HUES64 (cell line): ENCODE measurements around the gene TLR1.

Experiments used
- H3K27ac ChIP-seq: 2 replicates; pipeline ENCODE4 v1.7.0; 2013; ENCODE audit warnings: low read depth, low read length, inconsistent platforms
- H3K27me3 ChIP-seq: 2 replicates; pipeline ENCODE4 v1.6.1; 2013; ENCODE audit warnings: mild to moderate bottlenecking, low read length; ENCODE audit not compliant: insufficient read depth
- H3K36me3 ChIP-seq: 2 replicates; pipeline ENCODE4 v1.6.1; 2013; ENCODE audit warnings: mild to moderate bottlenecking, low read length; ENCODE audit not compliant: insufficient read depth
- H3K4me1 ChIP-seq: 2 replicates; pipeline ENCODE4 v1.6.1; 2013; ENCODE audit warnings: mild to moderate bottlenecking, low read length, moderate library complexity; ENCODE audit not compliant: insufficient read depth
- H3K4me3 ChIP-seq: 2 replicates; pipeline ENCODE4 v1.5.1; 2013; ENCODE audit warnings: mild to moderate bottlenecking, low read length, moderate library complexity
- H3K9ac ChIP-seq: 2 replicates; pipeline ENCODE4 v1.6.1; 2013; ENCODE audit warnings: mild to moderate bottlenecking, low read depth, low read length
- H3K9me3 ChIP-seq: 2 replicates; pipeline ENCODE4 v1.6.1; 2013; ENCODE audit warnings: low read depth, low read length; ENCODE audit not compliant: insufficient read depth
- WGBS: fragments of 150-250, 120-280 bp; methylation state at CpG from one replicate; pipeline ENCODE4 v1.1.7; 2013; ENCODE audit warnings: missing lambda C conversion rate; 5-methylcytosine and 5-hydroxymethylcytosine counted together

TLR1 gene

GRCh38 chr4:38805530-38806145, 1.0 kb upstream of the TLR1 start:
- Histone ChIP-seq H3K9me3 (peaks cover 28% of the 10 kb centered on the region), H3K36me3 (no peaks in the 10 kb centered on the region), H3K4me1 (no peaks in the 10 kb centered on the region), H3K9ac (no peak overlapping the region), H3K27me3 (no peaks in the 10 kb centered on the region), H3K27ac (no peak overlapping the region), H3K4me3 (no peak overlapping the region)
- WGBS, result 92% methylated on average over 4 of the region's 5 CpGs

- Histone ChIP-seq H3K4me1 (no peaks in the 10 kb centered on the region), H3K27me3 (no peaks in the 10 kb centered on the region), H3K9me3 (peaks cover 28% of the 10 kb centered on the region), H3K4me3 (no peak overlapping the region), H3K36me3 (no peaks in the 10 kb centered on the region), H3K27ac (no peak overlapping the region), H3K9ac (no peak overlapping the region)
- 95% methylated on average over 5 of the region's 6 CpGs for WGBS
These were observed 548 bp downstream of the TLR1 start for GRCh38 chr4:38803833-38804653.

- H3K36me3 ChIP-seq, result no peaks in the 10 kb centered on the region
- no peaks in the 10 kb centered on the region for H3K27me3 ChIP-seq
- peaks cover 28% of the 10 kb centered on the region for H3K9me3 ChIP-seq
- H3K27ac ChIP-seq, result no peak overlapping the region
- H3K4me1 ChIP-seq, result no peaks in the 10 kb centered on the region
- no peak overlapping the region for H3K4me3 ChIP-seq
- no peak overlapping the region for H3K9ac ChIP-seq
- WGBS, result 95% methylated on average over 15 of the region's 15 CpGs
These were observed 1.8 kb downstream of the TLR1 start for GRCh38 chr4:38802561-38803355.

- H3K27ac ChIP-seq, result no peak overlapping the region
- no peaks in the 10 kb centered on the region for H3K27me3 ChIP-seq
- H3K9ac ChIP-seq, result no peak overlapping the region
- no peaks in the 10 kb centered on the region for H3K4me1 ChIP-seq
- peaks cover 25% of the 10 kb centered on the region for H3K9me3 ChIP-seq
- no peak overlapping the region for H3K4me3 ChIP-seq
- no peaks in the 10 kb centered on the region for H3K36me3 ChIP-seq
- no CpG with 5 or more reads among the region's 3 CpGs for WGBS
These were observed 3.6 kb downstream of the TLR1 start for GRCh38 chr4:38800961-38801450.

- no peaks in the 10 kb centered on the region for H3K27me3 ChIP-seq
- H3K27ac ChIP-seq, result no peak overlapping the region
- peaks cover 20% of the 10 kb centered on the region for H3K9me3 ChIP-seq
- 96% methylated on average over 2 of the region's 2 CpGs for WGBS
- H3K4me3 ChIP-seq, result no peak overlapping the region
- no peak overlapping the region for H3K9ac ChIP-seq
- no peaks in the 10 kb centered on the region for H3K36me3 ChIP-seq
- no peaks in the 10 kb centered on the region for H3K4me1 ChIP-seq
These were observed 4.2 kb downstream of the TLR1 start for GRCh38 chr4:38800366-38800765.

- Histone ChIP-seq H3K27me3 (no peaks in the 10 kb centered on the region), H3K4me1 (no peaks in the 10 kb centered on the region), H3K27ac (no peak overlapping the region), H3K4me3 (no peak overlapping the region), H3K9ac (no peak overlapping the region), H3K9me3 (no peaks in the 10 kb centered on the region), H3K36me3 (no peaks in the 10 kb centered on the region)
- WGBS, result 93% methylated on average over 3 of the region's 3 CpGs
These were observed 9.5 kb downstream of the TLR1 start for GRCh38 chr4:38795087-38795486.

- Histone ChIP-seq H3K9ac (no peak overlapping the region), H3K27ac (no peak overlapping the region), H3K27me3 (no peaks in the 10 kb centered on the region), H3K36me3 (no peaks in the 10 kb centered on the region), H3K9me3 (no peaks in the 10 kb centered on the region), H3K4me1 (no peaks in the 10 kb centered on the region), H3K4me3 (no peak overlapping the region)
- 88% methylated on average over 2 of the region's 2 CpGs for WGBS
These were observed 10.5 kb downstream of the TLR1 start for GRCh38 chr4:38794051-38794450.

GRCh38 chr4:38791010-38791409, 13.6 kb downstream of the TLR1 start:
- Histone ChIP-seq H3K27me3 (no peaks in the 10 kb centered on the region), H3K27ac (no peak overlapping the region), H3K4me3 (no peak overlapping the region), H3K9me3 (no peaks in the 10 kb centered on the region), H3K36me3 (no peaks in the 10 kb centered on the region), H3K4me1 (no peaks in the 10 kb centered on the region), H3K9ac (no peak overlapping the region)
- 97% methylated on average over 2 of the region's 2 CpGs for WGBS

GRCh38 chr4:38788317-38788716, 16.3 kb downstream of the TLR1 start:
- Histone ChIP-seq H3K9ac (no peak overlapping the region), H3K27ac (no peak overlapping the region), H3K4me1 (no peaks in the 10 kb centered on the region), H3K27me3 (no peaks in the 10 kb centered on the region), H3K4me3 (no peak overlapping the region), H3K9me3 (no peaks in the 10 kb centered on the region), H3K36me3 (no peaks in the 10 kb centered on the region)
- 84% methylated on average over 1 of the region's 1 CpG for WGBS

- H3K4me1 ChIP-seq, result no peaks in the 10 kb centered on the region
- no peaks in the 10 kb centered on the region for H3K27me3 ChIP-seq
- H3K36me3 ChIP-seq, result no peaks in the 10 kb centered on the region
- no peak overlapping the region for H3K27ac ChIP-seq
- H3K9ac ChIP-seq, result no peak overlapping the region
- no peak overlapping the region for H3K4me3 ChIP-seq
- H3K9me3 ChIP-seq, result no peaks in the 10 kb centered on the region
- 89% methylated on average over 4 of the region's 4 CpGs for WGBS
These were observed 16.9 kb downstream of the TLR1 start for GRCh38 chr4:38787693-38788092.

GRCh38 chr4:38785901-38786402, 18.6 kb downstream of the TLR1 start:
- Histone ChIP-seq H3K9ac (no peak overlapping the region), H3K4me3 (no peak overlapping the region), H3K27ac (no peak overlapping the region), H3K9me3 (no peaks in the 10 kb centered on the region), H3K36me3 (no peaks in the 10 kb centered on the region), H3K4me1 (no peaks in the 10 kb centered on the region), H3K27me3 (no peaks in the 10 kb centered on the region)
- WGBS, result 92% methylated on average over 8 of the region's 8 CpGs
